ENCODE data around the gene DDX3X. TPM values are rescaled to one million over a fixed set of nuclear protein-coding genes. Genes with fewer than 3 reads are reported as not detected.

Gene DDX3X
- total and polyA plus RNA-seq, 2 donors from 2014 or later, result 43.6 to 275 TPM

- no peak for DNase-seq
- Histone ChIP-seq H3K4me1 (ENCODE audit: control insufficient read depth in 2 of 3, insufficient read depth in 2 of 3, low read depth in 1 of 3, low read length in 3 of 3) (no peaks in the 10 kb centered on the region), H3K27me3 (ENCODE audit: control insufficient read depth, insufficient read depth, low read length) (no peaks in the 10 kb centered on the region), H3K27ac (ENCODE audit: low read depth in 2 of 2, low read length in 2 of 2) (no peak overlapping the region), H3K4me3 (ENCODE audit: low read length in 3 of 3) (no peak overlapping the region), H3K9me3 (ENCODE audit: control insufficient read depth in 2 of 3, insufficient read depth in 1 of 3, low read length in 3 of 3) (no peaks in the 10 kb centered on the region), H3K36me3 (ENCODE audit: control insufficient read depth in 2 of 3, insufficient read depth in 3 of 3, low read length in 3 of 3) (peaks cover 33 to 63% (median 46%) of the 10 kb centered on the region in 3 donors), H3K9ac (ENCODE audit: low read length in 3 of 3) (no peak overlapping the region)
- FAIRE-seq, result no peak
- no peak for TF ChIP-seq CTCF (IDR thresholded peaks at IDR 0.05; ENCODE audit: borderline replicate concordance, extremely low read depth, insufficient read depth)
- intact Hi-C loops (cut with DNase I), result no loop called here
Measured at GRCh38 chrX:41347186-41347585, 13.2 kb downstream of the DDX3X start.

- Histone ChIP-seq H3K9me3 (ENCODE audit: control insufficient read depth in 2 of 3, insufficient read depth in 1 of 3, low read length in 3 of 3) (no peaks in the 10 kb centered on the region), H3K9ac (ENCODE audit: low read length in 3 of 3) (no peak overlapping the region), H3K36me3 (ENCODE audit: control insufficient read depth in 2 of 3, insufficient read depth in 3 of 3, low read length in 3 of 3) (peaks cover 29 to 49% (median 35%) of the 10 kb centered on the region in 3 donors), H3K4me1 (ENCODE audit: control insufficient read depth in 2 of 3, insufficient read depth in 2 of 3, low read depth in 1 of 3, low read length in 3 of 3) (no peaks in the 10 kb centered on the region), H3K27me3 (ENCODE audit: control insufficient read depth, insufficient read depth, low read length) (no peaks in the 10 kb centered on the region), H3K4me3 (ENCODE audit: low read length in 3 of 3) (no peak overlapping the region), H3K27ac (ENCODE audit: low read depth in 2 of 2, low read length in 2 of 2) (no peak overlapping the region)
- DNase-seq (no peak), FAIRE-seq (no peak)
- intact Hi-C loops (cut with DNase I), result no loop called here
- no peak for TF ChIP-seq CTCF (IDR thresholded peaks at IDR 0.05; ENCODE audit: borderline replicate concordance, extremely low read depth, insufficient read depth)
Measured at GRCh38 chrX:41348551-41348950, 14.6 kb downstream of the DDX3X start.

GRCh38 chrX:41350150-41350975 lies 16.4 kb downstream of the DDX3X start:
- Histone ChIP-seq H3K27me3 (ENCODE audit: control insufficient read depth, insufficient read depth, low read length) (no peaks in the 10 kb centered on the region), H3K36me3 (ENCODE audit: control insufficient read depth in 2 of 3, insufficient read depth in 3 of 3, low read length in 3 of 3) (peaks cover 22 to 33% (median 23%) of the 10 kb centered on the region in 3 donors), H3K4me3 (ENCODE audit: low read length in 3 of 3) (no peak overlapping the region), H3K9ac (ENCODE audit: low read length in 3 of 3) (no peak overlapping the region), H3K4me1 (ENCODE audit: control insufficient read depth in 2 of 3, insufficient read depth in 2 of 3, low read depth in 1 of 3, low read length in 3 of 3) (no peaks in the 10 kb centered on the region), H3K27ac (ENCODE audit: low read depth in 2 of 2, low read length in 2 of 2) (no peak overlapping the region), H3K9me3 (ENCODE audit: control insufficient read depth in 2 of 3, insufficient read depth in 1 of 3, low read length in 3 of 3) (no peaks in the 10 kb centered on the region)
- FAIRE-seq, result no peak
- intact Hi-C loops (cut with DNase I), result no loop called here
- TF ChIP-seq CTCF (IDR thresholded peaks at IDR 0.05; ENCODE audit: borderline replicate concordance, extremely low read depth, insufficient read depth), result no peak
- DNase-seq, result no peak
